Ureter (tissue), 1 donor: ENCODE measurements around the gene CD8B2. TPM values are rescaled to one million over a fixed set of nuclear protein-coding genes. Genes with fewer than 3 reads are reported as not detected.
"Not testable (repeated sequence)": the region's sequence is repeated elsewhere in the genome, so short reads cannot be mapped to it uniquely, and the experiment has no call there.

Source experiments
- DNase-seq: peaks from one replicate; pipeline ENCODE4 v3.0.0-alpha.2; 2020; ENCODE audit warnings: low spot score
- total RNA-seq: library from RNA; stranded (reverse); gene quantifications from one replicate; pipeline ENCODE4 v1.2.4, GENCODE V29; 2023
- donor health status: DM: yes; HTN: yes; CAD: no.

The CD8B2 gene
- total RNA-seq, 1 donor from 2014 or later = 0.65 TPM

GRCh38 chr2:106511934-106512333, 24.8 kb downstream of the CD8B2 start:
- DNase-seq = not testable (repeated sequence)

GRCh38 chr2:106513391-106513790, 26.2 kb downstream of the CD8B2 start:
- DNase-seq = not testable (repeated sequence)

- not testable (repeated sequence) for DNase-seq
Observed at GRCh38 chr2:106514827-106515226, 27.7 kb downstream of the CD8B2 start.

- DNase-seq = no peak
Observed at GRCh38 chr2:106516436-106516835, 29.3 kb downstream of the CD8B2 start.

GRCh38 chr2:106516864-106517263, 29.7 kb downstream of the CD8B2 start:
- no peak for DNase-seq

- no peak for DNase-seq
Observed at GRCh38 chr2:106517329-106517728, 30.2 kb downstream of the CD8B2 start.

GRCh38 chr2:106519767-106520166, 32.6 kb downstream of the CD8B2 start:
- no peak for DNase-seq

- DNase-seq = no peak
Observed at GRCh38 chr2:106521016-106521415, 33.9 kb downstream of the CD8B2 start.

GRCh38 chr2:106523976-106524665, 37.0 kb downstream of the CD8B2 start:
- DNase-seq = no peak

GRCh38 chr2:106530866-106531265, 43.7 kb downstream of the CD8B2 start:
- DNase-seq = no peak

- no peak for DNase-seq
Observed at GRCh38 chr2:106531676-106532214, 44.6 kb downstream of the CD8B2 start.

- no peak for DNase-seq
Observed at GRCh38 chr2:106532236-106532635, 45.1 kb downstream of the CD8B2 start.

GRCh38 chr2:106534471-106534870, 47.3 kb downstream of the CD8B2 start:
- DNase-seq = no peak

GRCh38 chr2:106536490-106536889, 49.3 kb downstream of the CD8B2 start:
- no peak for DNase-seq

GRCh38 chr2:106537047-106537446, 49.9 kb downstream of the CD8B2 start:
- DNase-seq = no peak

GRCh38 chr2:106537791-106538191, 50.6 kb downstream of the CD8B2 start:
- no peak for DNase-seq

- DNase-seq = no peak
Observed at GRCh38 chr2:106540886-106541285, 53.7 kb downstream of the CD8B2 start.

- DNase-seq = no peak
Observed at GRCh38 chr2:106541333-106541732, 54.2 kb downstream of the CD8B2 start.

GRCh38 chr2:106542746-106543359, 55.7 kb downstream of the CD8B2 start:
- DNase-seq = peak; percentile 69

GRCh38 chr2:106545007-106545406, 57.8 kb downstream of the CD8B2 start:
- DNase-seq = no peak

GRCh38 chr2:106546391-106546990, 59.3 kb downstream of the CD8B2 start:
- DNase-seq = no peak

- DNase-seq = no peak
Observed at GRCh38 chr2:106547164-106547903, 60.2 kb downstream of the CD8B2 start.
